HL-60 (cell line): ENCODE data around the gene TMEM108.

Experiments used
- DNase-seq, 2 experiments: peaks; one replicate each; pipeline ENCODE4 v3.0.0-alpha.2; 2010 to 2020; ENCODE audit warnings: low read depth in 1 of 2, low spot score in 1 of 2
- H3K27ac ChIP-seq: fragments of 250-450 bp; sonication (Bioruptor Pico); replicated peaks from 2 replicates; pipeline ENCODE4 v1.5.1; 2020; ENCODE audit warnings: mild to moderate bottlenecking, moderate library complexity
- H3K27me3 ChIP-seq: fragments of 250-450 bp; sonication (Bioruptor Pico); 2 replicates; pipeline ENCODE4 v1.5.1; 2021; ENCODE audit warnings: mild to moderate bottlenecking, moderate library complexity; ENCODE audit not compliant: insufficient read depth, poor library complexity, severe bottlenecking
- H3K4me3 ChIP-seq: replicated peaks from 2 replicates; pipeline ENCODE4 v1.5.1; 2011; ENCODE audit warnings: mild to moderate bottlenecking, control low read depth, low read length; ENCODE audit not compliant: insufficient read depth
- CTCF ChIP-seq: IDR thresholded peaks from one replicate; pipeline ENCODE4 v1.5.1; 2011; ENCODE audit warnings: low read length, control low read depth, inconsistent platforms; ENCODE audit not compliant: insufficient read depth
- GABPA ChIP-seq: IDR thresholded peaks from 2 replicates; pipeline ENCODE4 v1.6.1; 2012; ENCODE audit warnings: low read depth
- POLR2AphosphoS5 ChIP-seq: IDR thresholded peaks from 2 replicates; pipeline ENCODE4 v1.6.1; 2012; ENCODE audit warnings: low read depth
- REST ChIP-seq: IDR thresholded peaks from 2 replicates; pipeline ENCODE4 v1.6.1; 2012; ENCODE audit warnings: low read depth; ENCODE audit not compliant: insufficient replicate concordance
- SPI1 ChIP-seq: IDR thresholded peaks from 2 replicates; pipeline ENCODE4 v1.6.1; 2012; ENCODE audit warnings: low read depth, mild to moderate bottlenecking, borderline replicate concordance

Gene TMEM108

DNA sequence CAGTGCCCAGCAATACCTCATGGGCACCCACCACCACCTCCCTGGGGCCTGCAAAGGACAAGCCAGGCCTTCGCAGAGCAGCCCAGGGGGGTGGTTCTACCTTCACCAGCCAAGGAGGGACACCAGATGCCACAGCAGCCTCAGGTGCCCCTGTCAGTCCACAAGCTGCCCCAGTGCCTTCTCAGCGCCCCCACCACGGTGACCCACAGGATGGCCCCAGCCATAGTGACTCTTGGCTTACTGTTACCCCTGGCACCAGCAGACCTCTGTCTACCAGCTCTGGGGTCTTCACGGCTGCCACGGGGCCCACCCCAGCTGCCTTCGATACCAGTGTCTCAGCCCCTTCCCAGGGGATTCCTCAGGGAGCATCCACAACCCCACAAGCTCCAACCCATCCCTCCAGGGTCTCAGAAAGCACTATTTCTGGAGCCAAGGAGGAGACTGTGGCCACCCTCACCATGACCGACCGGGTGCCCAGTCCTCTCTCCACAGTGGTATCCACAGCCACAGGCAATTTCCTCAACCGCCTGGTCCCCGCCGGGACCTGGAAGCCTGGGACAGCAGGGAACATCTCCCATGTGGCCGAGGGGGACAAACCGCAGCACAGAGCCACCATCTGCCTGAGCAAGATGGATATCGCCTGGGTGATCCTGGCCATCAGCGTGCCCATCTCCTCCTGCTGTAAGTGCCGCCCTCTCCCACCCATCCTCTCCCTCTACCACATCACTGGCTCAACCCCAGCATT is 342.5 kb downstream of the TMEM108 start:
- DNase-seq = no peak
- H3K27ac ChIP-seq = no peak overlapping the region
- peaks cover 3% of the 10 kb centered on the region for H3K27me3 ChIP-seq
- H3K4me3 ChIP-seq = no peak overlapping the region
- TF ChIP-seq SPI1 = no peak
- TF ChIP-seq CTCF = no peak
- TF ChIP-seq GABPA = no peak
- no peak for TF ChIP-seq POLR2AphosphoS5
- TF ChIP-seq REST = no peak

- H3K27me3 ChIP-seq = peaks cover 3% of the 10 kb centered on the region
- no peak overlapping the region for H3K4me3 ChIP-seq
- DNase-seq = no peak
- H3K27ac ChIP-seq = no peak overlapping the region
- TF ChIP-seq GABPA (no peak), REST (no peak), CTCF (no peak), POLR2AphosphoS5 (no peak), SPI1 (no peak)
Measured at GRCh38 chr3:133381346-133382109, 343.3 kb downstream of the TMEM108 start.

GRCh38 chr3:133383175-133383574 is 345.0 kb downstream of the TMEM108 start:
- Histone ChIP-seq H3K4me3 (no peak overlapping the region), H3K27me3 (peaks cover 5% of the 10 kb centered on the region), H3K27ac (no peak overlapping the region)
- TF ChIP-seq CTCF (no peak), SPI1 (no peak), GABPA (no peak), POLR2AphosphoS5 (no peak), REST (no peak)
- no peak for DNase-seq
